ENCODE data around the gene C4orf50.

C4orf50 gene

GRCh38 chr4:5913454-5913853 is 104.8 kb downstream of the C4orf50 start:
- DNase-seq, result no peak

- peak; percentile 14 for DNase-seq
Measured at GRCh38 chr4:5912614-5913019, 105.6 kb downstream of the C4orf50 start.

- DNase-seq, result no peak
Measured at GRCh38 chr4:5908876-5909427, 109.3 kb downstream of the C4orf50 start.

GRCh38 chr4:5906191-5906590 is 112.0 kb downstream of the C4orf50 start:
- DNase-seq, result peak; percentile 17

- no peak for DNase-seq
Measured at GRCh38 chr4:5905714-5906113, 112.5 kb downstream of the C4orf50 start.

GRCh38 chr4:5900844-5901243 is 117.4 kb downstream of the C4orf50 start:
- no peak for DNase-seq

- DNase-seq, result no peak
Measured at GRCh38 chr4:5899881-5900280, 118.3 kb downstream of the C4orf50 start.

GRCh38 chr4:5899396-5899795 is 118.8 kb downstream of the C4orf50 start:
- DNase-seq, result no peak

- DNase-seq, result no peak
Measured at GRCh38 chr4:5897674-5898073, 120.6 kb downstream of the C4orf50 start.

- no peak for DNase-seq
Measured at GRCh38 chr4:5895287-5895686, 122.9 kb downstream of the C4orf50 start.

GRCh38 chr4:5894266-5894665 is 124.0 kb downstream of the C4orf50 start:
- no peak for DNase-seq

GRCh38 chr4:5893591-5893990 is 124.6 kb downstream of the C4orf50 start:
- DNase-seq, result no peak

GRCh38 chr4:5893004-5893580 is 125.1 kb downstream of the C4orf50 start, which contains the start of gene CRMP1:
CRMP1 (minus strand) TSS chr4:5893086; CDS start chr4:5892969, 117 bp downstream.
- peak; percentile 43 for DNase-seq

GRCh38 chr4:5892323-5893003 is 125.8 kb downstream of the C4orf50 start:
- DNase-seq, result peak; percentile 4

GRCh38 chr4:5891563-5892322 is 126.5 kb downstream of the C4orf50 start:
- no peak for DNase-seq

GRCh38 chr4:5890063-5890727 is 128.0 kb downstream of the C4orf50 start:
- peak; percentile 59 for DNase-seq

GRCh38 chr4:5889002-5889696 is 129.1 kb downstream of the C4orf50 start:
- DNase-seq, result no peak

GRCh38 chr4:5888222-5889001 is 129.8 kb downstream of the C4orf50 start:
- peak; percentile 17 for DNase-seq

GRCh38 chr4:5887361-5888221 is 130.6 kb downstream of the C4orf50 start:
- peak; percentile 6 for DNase-seq

GRCh38 chr4:5887011-5887360 is 131.2 kb downstream of the C4orf50 start:
- no peak for DNase-seq

GRCh38 chr4:5885733-5886132 is 132.5 kb downstream of the C4orf50 start:
- peak; percentile 41 for DNase-seq

Data from DMS79 treated with DMSO at 0.1 percent for 48 hours (cell line).